GM12865 (cell line): Measurements from ENCODE around the gene CDC42BPB.
"Not testable (repeated sequence)": the region's sequence is repeated elsewhere in the genome, so short reads cannot be mapped to it uniquely, and the experiment has no call there.

Experiments used
- DNase-seq: peaks from one replicate; pipeline ENCODE4 v3.0.0; 2010; ENCODE audit warnings: low read depth
- H3K4me3 ChIP-seq: 2 replicates; pipeline ENCODE4 v1.5.1; 2011; ENCODE audit warnings: mild to moderate bottlenecking, low read depth, low read length, control low read depth
- CTCF ChIP-seq: IDR thresholded peaks from 2 replicates; pipeline ENCODE4 v1.5.1; 2011; ENCODE audit warnings: low read length, control low read depth, low read depth, inconsistent platforms; ENCODE audit not compliant: insufficient read depth; ENCODE audit errors: missing control alignments

The CDC42BPB gene

GRCh38 chr14:103028161-103028767 is 29.1 kb downstream of the CDC42BPB start:
- DNase-seq: peak; percentile 12

GRCh38 chr14:103027451-103027850 is 29.9 kb downstream of the CDC42BPB start:
- DNase-seq: no peak
- no peak overlapping the region for H3K4me3 ChIP-seq
- TF ChIP-seq CTCF: no peak

More at GRCh38 chr14:103028161-103028767, 29.1 kb downstream of the CDC42BPB start:
- H3K4me3 ChIP-seq: no peak overlapping the region
- TF ChIP-seq CTCF: no peak

- TF ChIP-seq CTCF: no peak
- no peak overlapping the region for H3K4me3 ChIP-seq
- DNase-seq: no peak
Measured at GRCh38 chr14:103026988-103027387, 30.4 kb downstream of the CDC42BPB start.

DNA sequence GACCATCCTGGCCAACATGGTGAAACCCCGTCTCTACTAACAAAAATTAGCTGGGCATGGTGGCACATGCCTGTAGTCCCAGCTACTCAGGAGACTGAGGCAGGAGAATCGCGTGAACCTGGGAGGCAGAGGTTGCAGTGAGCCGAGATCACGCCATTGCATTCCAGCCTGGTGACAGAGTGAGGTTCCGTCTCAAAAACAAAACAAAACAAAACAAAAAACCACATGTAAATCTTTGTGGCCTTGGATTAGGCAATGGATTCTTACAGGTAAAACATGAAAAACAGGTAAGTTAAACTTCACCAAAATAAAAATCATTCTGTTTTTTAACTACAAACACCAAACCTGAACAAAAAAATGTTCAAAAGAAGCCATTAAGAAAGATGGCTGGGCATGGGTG is 31.2 kb downstream of the CDC42BPB start:
- not testable (repeated sequence) for DNase-seq, H3K4me3 ChIP-seq

DNA sequence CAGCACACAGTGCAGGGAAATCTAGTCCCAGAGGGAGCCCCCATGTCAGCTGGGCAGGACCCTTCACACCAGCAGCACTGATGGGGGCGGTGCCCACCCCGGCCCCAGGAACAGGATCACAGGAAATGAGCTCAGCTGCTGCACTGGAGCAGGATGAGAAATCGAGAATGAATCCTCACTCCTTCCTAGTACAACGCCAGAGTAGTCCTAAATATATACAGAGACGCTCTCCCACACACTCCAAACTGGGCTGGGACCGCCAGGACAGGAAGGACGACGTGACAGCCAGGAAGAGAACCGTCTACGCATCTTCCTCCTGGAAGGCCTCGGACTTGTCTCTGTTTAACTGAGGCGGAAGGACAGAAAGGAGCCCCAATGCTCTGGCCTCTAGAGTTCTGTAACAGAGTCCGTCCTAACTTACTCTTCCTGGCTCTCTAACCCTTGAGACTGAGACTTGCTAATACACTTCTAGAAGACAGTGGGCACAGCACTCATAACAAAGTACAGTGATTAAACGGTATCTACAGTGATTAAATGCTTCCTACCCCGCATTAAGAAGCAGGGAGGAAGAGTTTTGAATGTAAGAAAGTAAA is 33.4 kb downstream of the CDC42BPB start:
- DNase-seq: no peak
- TF ChIP-seq CTCF: no peak
- H3K4me3 ChIP-seq: no peak overlapping the region

- TF ChIP-seq CTCF: no peak
- H3K4me3 ChIP-seq: no peak overlapping the region
- DNase-seq: no peak
Measured at GRCh38 chr14:103022685-103023044, 34.7 kb downstream of the CDC42BPB start.

DNA sequence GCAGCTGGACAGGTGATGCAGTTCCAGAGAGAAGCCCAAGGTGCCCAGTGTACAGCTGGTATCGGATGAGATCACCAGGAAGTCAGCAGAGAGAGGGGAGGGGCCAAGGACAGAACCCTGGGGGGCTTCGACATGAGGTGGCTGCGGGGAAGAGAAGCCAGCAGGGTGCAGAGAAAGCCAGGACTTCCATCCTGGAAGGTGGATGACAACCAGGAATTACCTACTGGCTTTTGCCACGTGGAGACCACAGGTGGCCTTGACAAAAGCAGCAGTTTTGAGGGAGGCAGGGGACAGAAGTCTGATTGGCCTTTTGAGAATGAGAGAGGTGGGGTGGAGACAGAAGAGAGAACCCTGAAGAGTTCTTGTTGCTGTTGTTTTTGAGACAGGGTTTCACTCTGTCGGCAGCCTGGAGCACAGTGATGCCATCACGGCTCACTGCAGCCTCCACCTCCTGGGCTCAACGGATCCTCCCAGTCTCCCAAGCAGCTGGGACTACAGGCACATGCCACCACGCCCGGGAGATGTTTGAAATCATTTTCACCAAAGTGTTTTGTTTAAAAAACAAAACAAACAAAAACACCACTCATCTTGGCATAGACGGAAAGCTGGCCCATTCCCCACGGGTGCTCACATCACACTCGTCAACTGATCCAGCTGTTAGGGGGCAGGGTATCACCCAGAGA is 35.2 kb downstream of the CDC42BPB start:
- no peak for TF ChIP-seq CTCF
- DNase-seq: no peak
- H3K4me3 ChIP-seq: no peak overlapping the region
